HAP-1 (cell line): ENCODE data around the gene PBOV1.

ENCODE experiments used
- DNase-seq, 2 experiments: peaks; one replicate each; pipeline ENCODE4 v3.0.0-alpha.2; 2016 to 2020; ENCODE audit warnings: low spot score in 2 of 2
- H3K27me3 ChIP-seq: fragments of 250-450 bp; sonication (Bioruptor Pico); 2 replicates; pipeline ENCODE4 v1.5.1; 2020; ENCODE audit warnings: low read depth, mild to moderate bottlenecking, moderate library complexity
- H3K36me3 ChIP-seq: fragments of 250-450 bp; sonication (Bioruptor Pico); replicated peaks from 2 replicates; pipeline ENCODE4 v1.5.1; 2020; ENCODE audit warnings: mild to moderate bottlenecking
- H3K4me1 ChIP-seq: fragments of 250-450 bp; sonication (Bioruptor Pico); 2 replicates; pipeline ENCODE4 v1.5.1; 2020; ENCODE audit warnings: mild to moderate bottlenecking
- H3K4me3 ChIP-seq: fragments of 250-450 bp; sonication (Bioruptor Pico); 2 replicates; pipeline ENCODE4 v1.5.1; 2020; ENCODE audit warnings: mild to moderate bottlenecking, moderate library complexity
- H3K9me3 ChIP-seq: fragments of 250-450 bp; sonication (Bioruptor Pico); 2 replicates; pipeline ENCODE4 v1.5.1; 2020; ENCODE audit warnings: mild to moderate bottlenecking, moderate library complexity
- in situ Hi-C: fragments of 300-500 bp; cut with MboI; formaldehyde crosslinking; loops from 3 replicates; pipeline ENCODE4 v1.14.3; 2020; ENCODE audit warnings: low sequenced_read_pairs, inconsistent platforms, mixed read lengths

Gene PBOV1

DNA sequence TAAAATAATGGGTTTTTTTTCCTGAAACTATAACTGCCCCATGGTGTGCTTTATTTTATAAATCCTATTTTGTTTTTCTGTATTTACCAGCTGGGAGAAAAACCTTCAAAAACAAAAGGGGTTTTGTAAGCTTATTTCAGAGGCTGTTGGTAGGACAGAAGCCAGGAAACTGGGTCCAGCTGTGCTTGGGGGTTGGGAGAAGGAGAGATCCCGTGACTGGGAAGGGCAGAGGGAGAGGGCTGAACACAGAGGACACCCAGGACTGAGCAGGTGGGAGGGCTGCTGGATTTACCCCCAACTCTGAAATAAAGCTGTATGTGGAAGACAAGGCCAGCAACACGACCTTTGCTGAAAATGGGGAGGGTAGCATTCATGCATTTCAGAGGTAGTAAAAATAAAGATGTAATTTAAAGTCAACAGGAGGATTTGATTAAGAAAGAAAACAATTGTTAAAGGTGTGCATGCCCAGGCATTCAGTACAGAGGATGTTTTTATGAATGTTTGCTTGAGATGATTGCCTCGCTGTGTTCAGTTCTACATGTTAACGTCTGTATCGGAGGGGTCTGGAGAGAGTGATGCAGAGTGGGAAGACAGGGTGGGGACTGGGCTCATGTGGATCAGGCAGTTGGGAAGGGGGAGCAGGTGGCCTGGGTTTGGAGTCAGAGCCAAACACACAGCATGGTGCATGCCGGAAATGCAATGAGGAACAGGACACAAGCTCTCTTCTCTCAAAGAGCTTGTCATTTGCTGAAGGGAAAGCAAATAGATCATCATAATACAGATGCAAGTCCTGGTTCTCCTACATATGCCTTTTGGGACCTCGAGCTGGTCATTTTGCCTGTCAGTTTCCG is 35.1 kb downstream of the PBOV1 start:
- no peak for DNase-seq
- in situ Hi-C loops = no loop called here
- Histone ChIP-seq H3K27me3 (no peaks in the 10 kb centered on the region), H3K9me3 (no peaks in the 10 kb centered on the region; the same call in 1 of the 2 replicates), H3K4me3 (no peak overlapping the region), H3K36me3 (no peaks in the 10 kb centered on the region), H3K4me1 (no peaks in the 10 kb centered on the region)

DNA sequence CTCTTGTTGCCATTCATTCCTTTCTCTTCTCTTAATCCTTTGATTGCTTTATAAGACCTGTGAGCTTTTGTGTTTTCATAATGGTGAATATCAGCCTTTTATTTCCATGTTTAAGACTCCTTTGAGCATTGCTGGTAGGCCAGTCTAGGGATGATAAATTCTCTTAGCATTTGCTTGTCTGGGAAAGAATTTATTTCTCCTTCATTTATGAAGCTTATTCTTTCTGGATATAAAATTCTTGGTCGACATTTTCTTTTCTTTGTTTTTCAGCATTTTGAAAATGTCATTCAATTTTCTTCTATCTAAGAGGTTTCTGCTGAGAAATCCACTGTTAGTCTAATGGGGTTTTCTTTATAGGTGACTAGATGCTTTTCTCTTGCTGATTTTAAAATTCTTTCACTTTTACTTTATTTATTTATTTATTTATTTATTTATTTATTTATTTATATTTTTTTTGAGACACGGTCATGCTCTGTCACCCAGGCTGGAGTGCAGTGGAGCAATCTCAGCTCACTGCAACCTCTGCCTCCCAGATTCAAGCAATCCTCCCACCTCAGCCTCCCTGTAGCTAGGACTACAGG is 41.5 kb downstream of the PBOV1 start:
- Histone ChIP-seq H3K36me3 (no peaks in the 10 kb centered on the region), H3K4me3 (no peak overlapping the region), H3K4me1 (0 out of 2 replicates have a peak, but pooled peaks cover 3% of the 10 kb centered on the region), H3K27me3 (no peaks in the 10 kb centered on the region), H3K9me3 (peaks cover 14% of the 10 kb centered on the region)
- DNase-seq = no peak
- in situ Hi-C loops = no loop called here

DNA sequence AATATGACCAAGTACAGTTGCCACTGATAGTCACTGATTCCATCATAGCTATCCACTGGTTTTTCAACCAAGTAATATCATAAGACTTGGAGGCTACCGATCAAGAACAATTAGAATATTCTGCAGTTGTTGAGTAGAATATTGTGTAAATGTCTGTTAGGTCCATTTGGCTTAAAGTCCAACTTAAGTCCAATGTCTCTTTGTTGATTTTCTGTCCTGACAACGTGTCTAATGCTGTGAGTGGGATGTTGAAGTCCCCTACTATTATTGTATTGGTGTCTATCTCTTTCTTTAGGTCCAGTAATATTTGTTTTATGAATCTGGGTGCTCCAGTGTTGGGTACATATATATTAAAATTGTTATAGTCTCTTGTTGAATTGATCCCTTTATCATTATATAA is 42.7 kb downstream of the PBOV1 start:
- in situ Hi-C loops = no loop called here

More for the DNA sequence above, 42.7 kb downstream of the PBOV1 start:
- H3K36me3 ChIP-seq = no peaks in the 10 kb centered on the region
- peaks cover 14% of the 10 kb centered on the region for H3K9me3 ChIP-seq
- H3K4me3 ChIP-seq = no peak overlapping the region
- DNase-seq = no peak
- no peaks in the 10 kb centered on the region for H3K27me3 ChIP-seq
- 0 out of 2 replicates have a peak, but pooled peaks cover 3% of the 10 kb centered on the region for H3K4me1 ChIP-seq
